Stimulated activated CD4-positive, alpha-beta T cell treated with anti-CD3 and anti-CD28 coated beads, Interleukin-2, amount 100 ng/mL, for 48 hours (primary cell): Measurements from ENCODE around the gene WFIKKN1.

Source experiments
- DNase-seq, 2 donors: peaks; one replicate each; pipeline ENCODE4 v3.0.0-alpha.2; 2020

The WFIKKN1 gene

DNA sequence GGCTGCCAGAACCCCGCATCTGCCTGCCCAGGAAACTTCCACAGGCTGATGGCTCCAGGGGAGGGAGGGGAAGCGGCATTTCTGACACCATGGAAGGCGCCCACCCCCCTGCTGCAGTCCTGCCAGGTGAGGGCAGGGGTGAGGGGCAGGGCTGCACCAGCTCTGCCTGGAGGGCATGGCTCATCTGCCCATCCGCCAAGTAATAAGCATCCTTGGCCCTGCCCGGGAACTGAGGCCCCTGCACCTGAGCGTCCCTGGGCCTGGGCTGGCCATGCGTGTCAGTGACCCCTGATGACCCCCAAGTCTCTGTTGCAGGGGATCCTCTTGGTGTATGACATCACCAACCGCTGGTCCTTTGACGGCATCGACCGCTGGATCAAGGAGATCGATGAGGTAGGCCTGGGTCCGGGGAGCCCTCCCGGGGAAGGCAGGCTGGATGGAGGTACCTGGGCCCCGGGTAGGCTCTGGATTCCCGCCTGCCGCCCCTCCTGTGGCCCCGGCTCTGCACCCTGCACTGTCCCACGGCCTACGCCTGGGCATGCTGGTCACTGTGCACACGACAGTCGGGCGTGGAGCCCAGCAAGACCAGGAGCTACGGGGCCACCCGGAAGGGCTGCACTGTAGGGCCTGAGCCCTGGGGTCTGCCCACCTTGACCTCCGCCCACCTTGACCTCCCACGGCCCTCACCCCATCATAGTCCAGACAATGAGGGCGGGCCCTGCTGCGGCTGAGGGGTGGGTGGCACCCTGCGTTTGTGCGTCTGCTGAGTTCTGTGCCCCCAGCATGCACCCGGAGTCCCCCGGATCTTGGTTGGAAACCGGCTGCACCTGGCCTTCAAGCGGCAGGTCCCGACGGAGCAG lies 5.4 kb upstream of the WFIKKN1 start:
- no peak for DNase-seq

DNA sequence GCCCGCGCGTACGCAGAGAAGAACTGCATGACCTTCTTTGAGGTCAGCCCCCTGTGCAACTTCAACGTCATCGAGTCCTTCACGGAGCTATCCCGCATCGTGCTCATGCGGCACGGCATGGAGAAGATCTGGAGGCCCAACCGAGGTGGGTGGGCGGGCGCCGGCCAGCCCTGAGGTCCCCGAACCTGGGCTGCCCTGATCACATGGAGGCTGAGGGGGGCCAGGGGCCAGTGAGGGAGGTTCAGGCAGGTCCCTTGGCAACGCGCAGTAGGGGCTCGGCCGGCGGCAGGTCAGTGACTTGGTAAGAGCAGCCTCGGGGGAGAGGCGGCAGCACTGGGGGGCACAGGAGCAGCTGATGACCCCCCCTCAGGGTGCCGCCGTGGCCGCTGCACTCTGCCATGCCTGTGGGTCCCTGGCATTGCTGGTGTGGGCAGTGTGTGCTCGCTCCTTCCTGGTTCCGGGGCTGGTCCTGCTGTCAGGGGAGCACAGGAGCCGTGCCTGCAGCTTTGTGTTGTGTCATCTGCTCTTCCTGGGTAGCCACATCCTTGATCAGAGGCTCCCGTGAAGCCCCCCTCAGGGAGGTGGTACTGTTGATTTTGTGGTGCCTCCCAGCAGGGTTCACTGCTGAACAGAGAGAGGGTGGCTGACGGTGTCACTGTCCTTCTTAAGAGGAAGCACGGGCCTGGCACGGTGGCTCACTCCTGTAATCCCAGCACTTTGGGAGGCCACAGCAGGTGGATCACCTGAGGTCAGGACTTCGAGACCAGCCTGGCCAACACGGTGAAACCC lies 4.6 kb upstream of the WFIKKN1 start:
- no peak for DNase-seq

DNA sequence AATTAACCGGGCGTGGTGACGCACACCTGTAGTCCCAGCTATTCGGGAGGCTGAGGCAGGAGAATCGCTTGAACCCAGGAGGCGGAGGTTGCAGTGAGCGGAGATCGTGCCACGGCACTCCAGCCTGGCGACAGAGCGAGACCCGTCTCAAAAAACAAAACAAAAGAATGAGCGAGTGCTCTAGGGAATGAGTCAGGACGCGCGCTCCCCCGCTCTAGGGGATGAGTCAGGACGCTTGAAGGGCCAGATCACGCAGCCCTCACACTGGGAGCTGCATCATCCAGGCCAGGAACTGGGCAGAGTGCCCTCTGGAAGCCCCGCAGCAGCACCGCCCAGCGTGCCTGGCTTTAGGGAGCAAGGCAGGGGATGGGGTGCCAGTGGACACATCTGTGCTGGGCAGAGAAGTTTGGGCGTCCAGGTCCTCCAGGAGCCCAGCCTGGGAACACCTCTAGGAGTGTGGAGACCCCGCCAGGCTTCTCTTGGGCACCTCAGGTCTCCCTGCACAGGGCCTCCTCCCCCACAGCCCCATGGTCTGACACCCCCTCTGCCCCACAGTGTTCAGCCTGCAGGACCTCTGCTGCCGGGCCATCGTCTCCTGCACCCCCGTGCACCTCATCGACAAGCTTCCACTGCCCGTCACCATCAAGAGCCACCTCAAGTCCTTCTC lies 3.9 kb upstream of the WFIKKN1 start:
- no peak for DNase-seq

DNA sequence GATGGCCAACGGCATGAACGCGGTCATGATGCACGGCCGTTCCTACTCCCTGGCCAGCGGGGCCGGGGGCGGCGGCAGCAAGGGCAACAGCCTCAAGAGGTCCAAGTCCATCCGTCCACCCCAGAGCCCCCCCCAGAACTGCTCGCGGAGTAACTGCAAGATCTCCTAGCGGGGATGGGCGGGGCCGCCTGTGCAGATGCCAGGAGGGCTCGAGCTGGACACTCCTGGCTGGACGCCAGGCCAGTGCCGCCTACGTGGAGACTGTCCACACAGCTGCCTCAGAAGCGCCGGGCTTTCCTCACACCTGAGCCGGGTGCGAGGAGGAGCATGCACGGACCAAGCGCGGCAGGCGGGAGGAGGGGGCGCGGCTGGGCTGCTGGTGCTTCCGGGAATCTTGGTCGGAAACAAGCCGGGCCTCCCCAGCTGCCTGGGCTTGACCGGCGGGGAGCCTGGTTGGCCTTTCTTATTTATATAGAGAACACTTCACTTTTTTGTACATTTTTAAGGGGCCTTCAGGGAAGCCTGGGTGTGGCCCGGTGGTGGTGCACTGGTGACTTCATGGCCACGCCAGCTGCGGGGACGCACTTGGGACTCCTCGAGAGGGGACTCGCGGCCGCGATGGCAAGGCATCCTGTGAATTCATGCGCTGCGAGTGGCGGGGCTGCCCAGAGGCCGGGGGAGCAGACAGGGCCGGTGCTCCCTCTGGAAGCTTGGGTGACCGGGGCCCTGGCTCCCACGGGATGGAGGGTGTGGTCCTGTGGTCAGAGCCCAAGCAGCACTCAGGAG lies 3.1 kb upstream of the WFIKKN1 start:
- DNase-seq: no peak

DNA sequence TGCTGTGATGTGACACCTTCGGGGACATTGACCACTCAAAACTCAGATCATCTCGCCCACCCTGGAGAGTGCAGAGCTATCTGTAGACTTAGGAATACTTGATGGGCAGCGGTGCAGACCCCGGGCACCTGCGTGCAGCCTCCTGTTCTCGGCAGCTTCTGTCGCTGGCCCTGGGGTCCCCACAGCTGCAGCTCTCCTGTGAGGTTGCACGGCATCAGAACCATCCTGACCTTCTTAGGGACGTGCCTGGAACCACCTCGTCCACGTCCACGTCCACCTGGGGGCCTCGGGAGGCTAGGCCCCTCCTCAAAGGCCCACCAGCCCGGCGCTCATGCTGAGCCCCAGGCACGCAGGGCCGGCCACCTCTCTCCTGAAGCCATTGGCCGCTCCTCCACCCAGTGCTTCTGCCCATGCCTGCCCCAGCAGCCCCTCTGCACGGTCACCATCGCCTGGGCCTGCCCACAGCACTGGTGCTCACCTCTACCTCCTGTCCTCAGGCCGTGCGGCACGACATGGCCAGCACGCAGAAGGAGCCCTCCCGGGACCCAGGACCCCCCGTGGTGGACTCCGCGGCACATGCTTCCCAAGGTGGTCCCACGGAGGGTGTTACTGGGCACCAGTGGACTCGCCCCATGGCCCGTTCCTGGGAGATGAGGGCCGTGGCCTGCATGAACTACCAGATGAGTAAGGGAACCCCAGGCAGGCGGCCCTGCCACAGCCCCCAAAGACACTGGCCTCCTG lies 2.3 kb upstream of the WFIKKN1 start:
- no peak for DNase-seq

DNA sequence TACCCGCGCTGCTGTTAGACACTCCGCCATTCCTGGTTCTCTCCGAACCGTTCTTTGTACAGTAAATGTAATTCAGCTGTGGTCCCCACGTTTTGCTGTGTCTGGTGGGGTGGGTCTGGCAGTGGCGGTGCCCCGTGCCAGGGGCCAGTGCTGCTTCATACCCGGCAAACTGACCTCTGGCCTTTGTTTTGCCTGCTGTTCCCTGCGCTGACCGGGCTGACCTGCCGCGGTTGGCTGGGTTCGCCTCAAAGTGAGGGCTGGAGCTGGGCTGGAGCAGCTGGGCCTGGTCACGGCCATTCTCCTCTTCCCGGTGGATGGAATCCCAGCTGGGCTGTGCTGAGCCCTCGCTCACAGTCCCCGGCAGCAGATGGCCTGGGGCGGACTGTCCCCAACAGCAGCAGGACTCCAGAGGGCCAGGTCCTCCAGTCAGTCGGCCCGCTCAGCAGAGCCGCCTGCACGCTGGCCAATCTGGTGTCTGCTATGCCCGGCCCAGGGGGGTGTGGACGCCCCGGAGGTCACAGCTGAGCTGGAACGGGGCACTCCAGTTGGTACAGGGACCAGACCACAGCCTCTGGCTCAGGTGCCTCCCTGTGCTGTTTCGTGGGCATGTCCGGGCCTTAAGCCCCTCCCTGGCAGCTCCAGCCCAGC lies 1.5 kb upstream of the WFIKKN1 start:
- DNase-seq: no peak

DNA sequence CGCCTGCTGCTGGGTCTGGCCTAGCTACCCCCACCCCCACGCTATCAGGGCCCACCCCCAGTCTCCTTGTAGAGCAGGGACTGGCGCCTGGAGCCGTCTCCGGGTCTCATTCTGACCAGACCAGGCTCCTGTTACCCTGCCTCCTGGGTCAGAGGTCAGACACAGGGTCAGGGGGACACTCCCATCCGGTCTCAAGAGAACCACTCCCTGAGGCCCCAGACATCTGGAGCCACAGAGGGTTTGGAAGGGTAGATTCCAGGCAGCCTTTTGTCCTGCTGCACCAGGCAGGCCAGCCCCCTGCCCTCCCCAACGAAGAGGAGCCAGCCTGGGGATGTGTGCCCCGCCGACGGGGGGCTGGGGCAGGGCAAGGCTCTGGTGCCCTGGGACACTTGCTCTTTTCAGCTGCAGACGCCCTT lies 944 bp upstream of the WFIKKN1 start:
- no peak for DNase-seq

DNA sequence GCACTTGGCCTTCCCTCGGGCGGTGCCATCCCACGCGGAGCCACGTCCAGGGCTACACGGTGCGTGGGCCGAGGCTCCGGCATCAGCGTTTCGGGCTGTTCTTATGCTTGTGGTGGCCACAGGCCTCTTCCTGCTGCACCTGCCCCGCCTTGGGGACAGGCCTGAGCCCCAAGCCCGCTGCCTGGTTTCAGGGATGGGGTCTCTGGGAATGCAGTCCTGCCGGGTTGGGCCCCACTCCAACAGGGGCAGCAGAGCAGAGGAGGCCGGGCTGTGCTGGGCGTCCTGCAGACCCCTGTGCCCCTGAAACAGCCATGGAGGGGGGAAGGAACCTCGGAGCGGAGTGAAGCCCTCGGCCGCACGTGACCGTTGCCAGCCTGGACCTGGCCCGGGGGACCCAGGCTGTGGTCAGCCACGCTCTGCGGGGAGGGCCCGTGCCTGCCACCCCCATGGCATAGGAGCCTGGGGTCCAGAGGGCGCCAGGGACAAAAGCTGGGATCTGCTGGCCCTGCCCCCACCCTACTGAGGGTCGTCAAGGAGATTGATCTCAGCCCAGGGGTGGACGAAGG lies 453 bp upstream of the WFIKKN1 start:
- no peak for DNase-seq

DNA sequence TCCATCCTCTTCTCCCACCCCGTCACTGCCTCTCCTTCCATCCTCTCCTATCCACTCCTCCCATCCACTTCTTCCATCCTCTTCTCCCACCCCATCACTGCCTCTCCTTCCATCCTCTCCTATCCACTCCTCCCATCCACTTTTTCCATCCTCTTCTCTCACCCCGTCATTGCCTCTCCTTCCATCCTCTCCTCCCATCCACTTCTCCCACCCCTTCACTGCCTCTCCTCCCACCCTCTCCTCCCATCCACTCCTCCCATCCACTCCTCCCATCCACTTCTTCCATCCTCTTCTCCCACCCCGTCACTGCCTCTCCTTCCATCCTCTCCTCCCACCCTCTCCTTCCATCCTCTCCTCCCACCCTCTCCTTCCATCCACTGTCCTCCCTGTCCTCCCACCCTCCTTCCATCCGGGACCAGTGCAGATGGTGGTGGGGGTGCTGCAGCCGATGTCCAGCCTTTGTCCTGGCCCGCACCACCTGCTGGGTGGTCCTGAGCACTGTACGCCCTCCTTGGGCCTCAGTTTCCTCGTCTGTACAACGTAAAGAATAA lies 1.1 kb downstream of the WFIKKN1 start:
- no peak for DNase-seq

DNA sequence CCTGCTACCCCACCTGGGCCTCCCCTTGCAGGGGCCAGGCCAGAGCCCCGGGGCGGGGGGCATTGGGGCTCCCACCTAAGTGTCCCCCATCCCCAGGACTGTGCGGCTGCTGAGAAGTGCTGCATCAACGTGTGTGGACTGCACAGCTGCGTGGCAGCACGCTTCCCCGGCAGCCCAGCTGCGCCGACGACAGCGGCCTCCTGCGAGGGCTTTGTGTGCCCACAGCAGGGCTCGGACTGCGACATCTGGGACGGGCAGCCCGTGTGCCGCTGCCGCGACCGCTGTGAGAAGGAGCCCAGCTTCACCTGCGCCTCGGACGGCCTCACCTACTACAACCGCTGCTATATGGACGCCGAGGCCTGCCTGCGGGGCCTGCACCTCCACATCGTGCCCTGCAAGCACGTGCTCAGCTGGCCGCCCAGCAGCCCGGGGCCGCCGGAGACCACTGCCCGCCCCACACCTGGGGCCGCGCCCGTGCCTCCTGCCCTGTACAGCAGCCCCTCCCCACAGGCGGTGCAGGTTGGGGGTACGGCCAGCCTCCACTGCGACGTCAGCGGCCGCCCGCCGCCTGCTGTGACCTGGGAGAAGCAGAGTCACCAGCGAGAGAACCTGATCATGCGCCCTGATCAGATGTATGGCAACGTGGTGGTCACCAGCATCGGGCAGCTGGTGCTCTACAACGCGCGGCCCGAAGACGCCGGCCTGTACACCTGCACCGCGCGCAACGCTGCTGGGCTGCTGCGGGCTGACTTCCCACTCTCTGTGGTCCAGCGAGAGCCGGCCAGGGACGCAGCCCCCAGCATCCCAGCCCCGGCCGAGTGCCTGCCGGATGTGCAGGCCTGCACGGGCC lies 1.9 kb downstream of the WFIKKN1 start:
- no peak for DNase-seq

DNA sequence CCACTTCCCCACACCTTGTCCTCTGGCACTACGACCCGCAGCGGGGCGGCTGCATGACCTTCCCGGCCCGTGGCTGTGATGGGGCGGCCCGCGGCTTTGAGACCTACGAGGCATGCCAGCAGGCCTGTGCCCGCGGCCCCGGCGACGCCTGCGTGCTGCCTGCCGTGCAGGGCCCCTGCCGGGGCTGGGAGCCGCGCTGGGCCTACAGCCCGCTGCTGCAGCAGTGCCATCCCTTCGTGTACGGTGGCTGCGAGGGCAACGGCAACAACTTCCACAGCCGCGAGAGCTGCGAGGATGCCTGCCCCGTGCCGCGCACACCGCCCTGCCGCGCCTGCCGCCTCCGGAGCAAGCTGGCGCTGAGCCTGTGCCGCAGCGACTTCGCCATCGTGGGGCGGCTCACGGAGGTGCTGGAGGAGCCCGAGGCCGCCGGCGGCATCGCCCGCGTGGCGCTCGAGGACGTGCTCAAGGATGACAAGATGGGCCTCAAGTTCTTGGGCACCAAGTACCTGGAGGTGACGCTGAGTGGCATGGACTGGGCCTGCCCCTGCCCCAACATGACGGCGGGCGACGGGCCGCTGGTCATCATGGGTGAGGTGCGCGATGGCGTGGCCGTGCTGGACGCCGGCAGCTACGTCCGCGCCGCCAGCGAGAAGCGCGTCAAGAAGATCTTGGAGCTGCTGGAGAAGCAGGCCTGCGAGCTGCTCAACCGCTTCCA lies 2.7 kb downstream of the WFIKKN1 start:
- no peak for DNase-seq

DNA sequence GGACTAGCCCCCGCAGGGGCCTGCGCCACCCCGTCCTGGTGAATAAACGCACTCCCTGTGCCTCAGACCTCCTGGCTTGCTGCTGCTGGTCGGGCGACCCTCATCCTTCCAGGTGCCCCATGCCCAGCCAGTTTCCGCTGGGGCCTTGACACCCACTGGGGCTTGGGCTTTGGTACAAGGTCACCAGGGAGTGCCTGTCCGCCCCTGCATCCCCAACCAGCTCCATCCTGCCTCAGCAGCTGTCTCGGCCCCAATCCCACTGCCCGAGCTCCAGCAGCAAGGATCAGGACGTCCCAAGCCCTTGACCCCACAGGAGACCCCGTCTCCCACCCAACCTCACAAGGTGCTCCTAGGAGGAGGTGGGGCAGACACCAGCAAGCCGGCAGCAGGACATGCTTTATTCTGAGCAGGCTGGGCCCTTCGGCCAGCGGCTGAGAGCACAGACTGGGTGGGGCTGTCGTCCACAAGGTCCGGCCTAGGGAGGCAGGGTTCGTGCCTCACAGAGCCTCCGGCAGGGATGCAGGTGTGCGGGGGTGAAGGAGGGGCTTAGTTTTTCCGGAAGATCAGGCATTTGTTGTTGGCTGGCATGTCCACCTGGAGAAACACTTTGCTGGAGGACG lies 3.4 kb downstream of the WFIKKN1 start:
- DNase-seq: no peak

DNA sequence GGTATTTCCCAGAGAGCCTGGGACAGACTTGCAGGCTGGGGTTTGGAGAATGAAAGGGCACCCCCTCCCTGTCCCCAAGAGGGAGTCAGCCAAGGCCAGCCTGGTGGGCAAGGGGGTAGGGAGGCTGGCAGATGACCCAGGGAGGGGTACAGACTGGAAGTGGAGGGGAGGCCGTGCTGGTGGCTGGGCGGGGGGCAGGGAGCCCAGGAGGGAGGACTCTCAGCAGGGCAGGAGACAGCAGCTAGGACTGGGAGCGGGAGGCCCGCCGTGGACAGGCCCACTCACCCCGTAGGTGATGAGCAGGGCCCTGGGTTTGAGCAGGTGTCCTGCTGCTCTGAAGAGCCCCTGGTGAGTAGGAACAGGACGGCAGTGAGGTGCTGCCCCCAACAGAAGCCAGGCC lies 4.2 kb downstream of the WFIKKN1 start:
- DNase-seq: no peak

DNA sequence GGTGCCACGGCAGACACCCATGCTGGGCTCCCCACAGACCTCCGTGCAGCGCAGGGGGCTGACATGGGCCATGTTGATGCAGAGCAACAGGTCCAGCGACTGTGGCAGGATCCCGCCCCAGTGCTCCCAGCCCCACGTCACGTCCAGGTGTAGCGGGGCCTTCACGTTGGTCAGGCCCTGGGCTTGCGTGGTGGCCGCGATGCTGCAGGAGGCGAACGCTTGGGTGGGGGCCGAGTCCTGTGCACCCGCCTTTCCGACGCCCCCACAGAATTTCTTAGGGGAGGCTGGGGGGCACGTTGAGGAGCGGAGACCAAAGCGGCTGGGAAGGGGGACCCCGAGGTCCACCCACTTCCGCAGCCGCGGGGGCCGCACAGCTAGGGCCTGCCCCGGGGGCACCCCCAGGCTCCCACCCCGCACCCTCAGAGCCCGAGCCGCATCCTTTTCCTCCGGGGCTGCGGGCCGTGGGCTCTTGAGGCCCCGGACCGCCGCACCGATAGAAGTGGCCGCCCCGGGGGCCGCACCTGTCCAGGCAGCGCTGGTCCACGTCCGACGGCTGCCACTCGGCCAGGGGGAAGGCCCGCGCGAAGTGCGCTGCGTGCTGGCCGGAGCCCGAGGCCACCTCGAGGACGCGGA lies 4.9 kb downstream of the WFIKKN1 start:
- DNase-seq: no peak

DNA sequence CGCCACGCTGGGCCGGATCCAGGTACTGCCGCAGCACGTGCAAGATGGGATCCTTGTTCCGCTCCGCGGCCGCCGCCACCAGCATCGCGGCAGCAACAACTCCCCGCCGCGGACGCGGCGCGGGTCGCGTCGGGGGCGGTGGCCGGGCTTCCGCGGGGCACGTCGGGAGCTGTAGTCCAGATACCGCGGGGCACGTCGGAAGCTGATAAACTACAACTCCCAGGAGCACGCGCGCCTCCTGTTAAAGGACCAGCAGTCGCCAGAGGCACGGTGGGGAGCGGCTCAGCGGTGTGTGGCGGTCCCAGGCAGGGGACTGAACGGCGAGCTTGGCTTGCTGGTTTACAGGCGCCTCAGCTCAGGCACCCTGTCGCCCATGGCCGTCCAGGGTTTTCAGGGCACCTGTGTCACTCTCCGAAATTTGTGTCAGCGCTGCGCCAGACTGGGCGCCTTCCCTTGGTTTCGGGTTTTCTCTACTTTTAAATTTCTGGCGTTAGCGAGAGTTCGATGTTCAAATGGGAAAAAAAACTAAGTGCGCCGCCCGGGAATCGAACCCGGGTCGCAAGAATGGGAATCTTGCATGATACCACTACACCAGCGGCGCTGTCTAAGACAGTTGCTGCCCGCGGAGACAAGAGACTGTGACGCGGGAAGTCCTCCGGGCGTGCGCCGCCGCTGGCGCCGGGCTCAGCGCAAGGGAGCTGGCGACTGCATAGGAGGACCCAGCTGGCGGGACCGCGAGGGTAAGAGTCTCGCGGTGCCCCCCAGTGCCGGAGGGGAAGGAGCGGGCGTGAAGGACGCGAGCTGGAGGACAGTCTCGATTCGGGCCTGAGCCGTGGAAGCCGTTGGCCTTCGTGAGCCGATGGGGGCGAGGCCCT lies 5.7 kb downstream of the WFIKKN1 start, which contains the start of gene METTL26:
TSS of gene METTL26 (minus strand) at position 100 of the 875 bp plus-strand sequence. CDS start at position 85, 15 bp downstream.
- DNase-seq: peak; percentile 93 to 97

DNA sequence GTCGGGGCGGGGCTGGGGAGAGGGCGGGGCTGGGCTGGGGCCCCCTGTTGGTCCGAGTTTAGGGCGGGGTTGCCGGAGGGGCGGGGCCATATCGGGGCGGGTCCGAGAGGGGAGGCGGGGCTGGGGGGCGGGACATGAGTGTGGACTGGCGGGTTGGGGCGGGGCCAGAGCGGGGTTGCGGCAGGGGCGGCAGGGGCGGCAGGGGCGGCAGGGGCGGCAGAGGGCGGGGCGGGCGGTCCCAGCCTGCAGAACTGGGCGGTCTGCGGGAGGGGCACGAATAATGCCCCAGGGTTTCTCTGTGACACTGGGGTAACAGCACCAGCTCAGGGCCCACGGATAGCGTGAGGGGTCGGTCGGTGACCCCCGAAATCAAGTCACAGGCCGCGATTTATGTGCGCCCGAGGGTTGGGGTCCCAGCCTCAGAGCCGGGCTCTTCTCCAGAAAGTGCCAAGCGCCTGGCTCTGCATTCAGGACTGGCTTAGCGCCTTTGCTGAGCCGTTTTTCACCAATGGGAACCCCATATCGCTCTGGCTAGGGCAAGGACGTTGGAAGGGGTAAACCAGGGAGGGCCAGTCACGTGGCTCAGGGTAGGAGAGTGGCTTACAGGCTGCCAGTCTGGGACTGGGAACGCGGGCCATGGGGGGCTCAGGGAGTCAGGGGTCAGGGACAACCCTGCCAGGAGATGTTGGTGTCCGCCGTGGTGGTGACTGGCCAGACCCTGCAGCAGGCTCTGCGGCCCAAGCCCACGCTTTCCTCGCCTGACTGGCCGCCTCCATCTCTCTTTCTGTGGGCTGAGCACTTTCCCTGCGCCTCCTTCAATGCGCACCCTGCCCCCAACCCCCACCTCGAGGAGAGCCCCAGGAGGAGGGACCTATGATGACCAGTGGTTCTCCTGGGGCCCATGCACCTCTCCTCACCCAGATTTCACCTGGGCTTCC lies 6.6 kb downstream of the WFIKKN1 start:
- peak; percentile 82 to 89 for DNase-seq
